ENCODE data around the gene MGLL. TPM values are rescaled to one million over a fixed set of nuclear protein-coding genes. Genes with fewer than 3 reads are reported as not detected.

MGLL gene
- total RNA-seq, 1 experiment from 2014 or later, result 0.94 TPM

DNA sequence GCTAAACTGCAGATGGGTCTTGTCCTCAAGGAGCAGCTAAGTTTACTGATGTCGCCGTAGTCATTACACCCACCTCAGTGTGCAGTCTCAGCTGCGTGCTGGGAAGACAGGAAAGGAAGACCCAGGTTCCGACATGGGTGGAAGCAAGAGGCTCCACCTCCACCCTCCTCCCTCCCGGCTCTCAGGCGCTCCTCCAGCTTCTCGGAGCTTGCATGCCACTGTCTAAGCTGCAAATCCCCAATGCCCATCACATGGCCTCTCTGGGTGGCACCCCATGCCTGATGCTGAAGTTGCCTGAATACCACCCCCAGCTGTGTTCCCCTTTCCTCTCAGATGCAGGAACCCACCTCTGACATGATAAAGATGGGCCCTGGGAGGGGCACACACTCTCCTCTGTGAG is 58.5 kb downstream of the MGLL start:
- no peaks in the 10 kb centered on the region for H3K27me3 Mint-ChIP-seq (ENCODE audit: low read depth)
- no peak for DNase-seq (ENCODE audit: low spot score)
- no peak for TF ChIP-seq FOXK1 (CRISPR knock-in tag; IDR thresholded peaks at IDR 0.05)
- no peak for TF ChIP-seq NFE2L1 (CRISPR knock-in tag; IDR thresholded peaks at IDR 0.05)
- TF ChIP-seq, protein P1, sequence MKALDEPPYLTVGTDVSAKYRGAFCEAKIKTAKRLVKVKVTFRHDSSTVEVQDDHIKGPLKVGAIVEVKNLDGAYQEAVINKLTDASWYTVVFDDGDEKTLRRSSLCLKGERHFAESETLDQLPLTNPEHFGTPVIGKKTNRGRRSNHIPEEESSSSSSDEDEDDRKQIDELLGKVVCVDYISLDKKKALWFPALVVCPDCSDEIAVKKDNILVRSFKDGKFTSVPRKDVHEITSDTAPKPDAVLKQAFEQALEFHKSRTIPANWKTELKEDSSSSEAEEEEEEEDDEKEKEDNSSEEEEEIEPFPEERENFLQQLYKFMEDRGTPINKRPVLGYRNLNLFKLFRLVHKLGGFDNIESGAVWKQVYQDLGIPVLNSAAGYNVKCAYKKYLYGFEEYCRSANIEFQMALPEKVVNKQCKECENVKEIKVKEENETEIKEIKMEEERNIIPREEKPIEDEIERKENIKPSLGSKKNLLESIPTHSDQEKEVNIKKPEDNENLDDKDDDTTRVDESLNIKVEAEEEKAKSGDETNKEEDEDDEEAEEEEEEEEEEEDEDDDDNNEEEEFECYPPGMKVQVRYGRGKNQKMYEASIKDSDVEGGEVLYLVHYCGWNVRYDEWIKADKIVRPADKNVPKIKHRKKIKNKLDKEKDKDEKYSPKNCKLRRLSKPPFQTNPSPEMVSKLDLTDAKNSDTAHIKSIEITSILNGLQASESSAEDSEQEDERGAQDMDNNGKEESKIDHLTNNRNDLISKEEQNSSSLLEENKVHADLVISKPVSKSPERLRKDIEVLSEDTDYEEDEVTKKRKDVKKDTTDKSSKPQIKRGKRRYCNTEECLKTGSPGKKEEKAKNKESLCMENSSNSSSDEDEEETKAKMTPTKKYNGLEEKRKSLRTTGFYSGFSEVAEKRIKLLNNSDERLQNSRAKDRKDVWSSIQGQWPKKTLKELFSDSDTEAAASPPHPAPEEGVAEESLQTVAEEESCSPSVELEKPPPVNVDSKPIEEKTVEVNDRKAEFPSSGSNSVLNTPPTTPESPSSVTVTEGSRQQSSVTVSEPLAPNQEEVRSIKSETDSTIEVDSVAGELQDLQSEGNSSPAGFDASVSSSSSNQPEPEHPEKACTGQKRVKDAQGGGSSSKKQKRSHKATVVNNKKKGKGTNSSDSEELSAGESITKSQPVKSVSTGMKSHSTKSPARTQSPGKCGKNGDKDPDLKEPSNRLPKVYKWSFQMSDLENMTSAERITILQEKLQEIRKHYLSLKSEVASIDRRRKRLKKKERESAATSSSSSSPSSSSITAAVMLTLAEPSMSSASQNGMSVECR (CRISPR knock-in tag; IDR thresholded peaks at IDR 0.05; ENCODE audit: borderline replicate concordance), result no peak
- TF ChIP-seq PRRX2 (CRISPR knock-in tag; IDR thresholded peaks at IDR 0.05), result no peak
- no peak for ATAC-seq
- H3K4me1 Mint-ChIP-seq, result peaks cover 2% of the 10 kb centered on the region; the same call in 1 of the 2 replicates
- H3K9me3 Mint-ChIP-seq, result no peaks in the 10 kb centered on the region
- H3K36me3 Mint-ChIP-seq, result no peaks in the 10 kb centered on the region
- H3K4me3 Mint-ChIP-seq, result no peak overlapping the region
- POLR2A ChIA-PET, result interaction anchor here (0.7 kb wide), 1 partner anchor 11 kb away, joined by 3 read pairs; no protein-coding TSS in a partner anchor
- no peak overlapping the region for H3K27ac Mint-ChIP-seq
- CTCF ChIA-PET, result interaction anchor here (0.6 to 1.9 kb wide), 2 partner anchors 68 to 84 kb away, joined by 3 to 6 read pairs; no protein-coding TSS in a partner anchor

DNA sequence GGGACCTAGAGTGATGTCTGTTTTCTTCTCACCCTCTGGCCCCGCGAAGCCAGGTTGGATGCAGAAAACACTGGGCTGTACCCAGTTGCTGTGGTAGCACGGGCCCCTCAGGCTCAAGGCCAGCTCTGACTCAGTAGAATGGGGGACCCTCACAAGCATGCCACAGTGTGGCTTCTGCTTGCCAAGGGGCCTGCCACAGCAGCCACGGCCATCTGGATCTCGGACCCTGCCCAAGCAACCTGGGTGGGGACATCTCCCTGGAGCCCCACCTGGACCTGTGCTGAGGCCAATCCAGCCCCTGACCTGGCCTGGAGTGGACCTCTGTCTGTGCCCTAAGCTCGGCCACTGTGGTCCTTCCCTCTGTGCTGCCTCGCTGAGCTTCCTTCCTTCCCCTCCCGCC is 59.0 kb downstream of the MGLL start:
- no peak for ATAC-seq
- peaks cover 2% of the 10 kb centered on the region; the same call in 1 of the 2 replicates for H3K4me1 Mint-ChIP-seq
- ChIA-PET CTCF (interaction anchor here (0.6 to 1.9 kb wide), 3 partner anchors 67 to 188 kb away, joined by 3 to 6 read pairs (median 3); no protein-coding TSS in a partner anchor), POLR2A (interaction anchor here (0.7 kb wide), 1 partner anchor 12 kb away, joined by 3 read pairs; no protein-coding TSS in a partner anchor)
- no peak overlapping the region for H3K27ac Mint-ChIP-seq
- TF ChIP-seq, protein P2, sequence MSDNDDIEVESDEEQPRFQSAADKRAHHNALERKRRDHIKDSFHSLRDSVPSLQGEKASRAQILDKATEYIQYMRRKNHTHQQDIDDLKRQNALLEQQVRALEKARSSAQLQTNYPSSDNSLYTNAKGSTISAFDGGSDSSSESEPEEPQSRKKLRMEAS (CRISPR knock-in tag; IDR thresholded peaks at IDR 0.05), result no peak
- TF ChIP-seq ZNF138 (CRISPR knock-in tag; conservative IDR thresholded peaks at IDR 0.05), result no peak
- no peak for TF ChIP-seq KAT7 (CRISPR knock-in tag; IDR thresholded peaks at IDR 0.05; ENCODE audit: borderline replicate concordance)
- TF ChIP-seq RELA (CRISPR knock-in tag; IDR thresholded peaks at IDR 0.05; ENCODE audit: borderline replicate concordance), result no peak
- no peak for TF ChIP-seq HMGA2 (CRISPR knock-in tag; IDR thresholded peaks at IDR 0.05)
- TF ChIP-seq ESRRA (CRISPR knock-in tag; IDR thresholded peaks at IDR 0.05; ENCODE audit: borderline replicate concordance), result no peak
- no peak for TF ChIP-seq ZNF671 (CRISPR knock-in tag; IDR thresholded peaks at IDR 0.05)
- TF ChIP-seq NR3C1 (CRISPR knock-in tag; conservative IDR thresholded peaks at IDR 0.05; ENCODE audit: low read depth), result no peak
- TF ChIP-seq, protein P3, sequence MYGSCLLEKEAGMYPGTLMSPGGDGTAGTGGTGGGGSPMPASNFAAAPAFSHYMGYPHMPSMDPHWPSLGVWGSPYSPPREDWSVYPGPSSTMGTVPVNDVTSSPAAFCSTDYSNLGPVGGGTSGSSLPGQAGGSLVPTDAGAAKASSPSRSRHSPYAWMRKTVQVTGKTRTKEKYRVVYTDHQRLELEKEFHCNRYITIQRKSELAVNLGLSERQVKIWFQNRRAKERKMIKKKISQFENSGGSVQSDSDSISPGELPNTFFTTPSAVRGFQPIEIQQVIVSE (CRISPR knock-in tag; IDR thresholded peaks at IDR 0.05; ENCODE audit: borderline replicate concordance), result no peak
- no peak for TF ChIP-seq ZBTB21 (CRISPR knock-in tag; IDR thresholded peaks at IDR 0.05; ENCODE audit: borderline replicate concordance)
- TF ChIP-seq GRHL2 (CRISPR knock-in tag; IDR thresholded peaks at IDR 0.05; ENCODE audit: insufficient replicate concordance, severe bottlenecking), result no peak
- TF ChIP-seq, protein P4, sequence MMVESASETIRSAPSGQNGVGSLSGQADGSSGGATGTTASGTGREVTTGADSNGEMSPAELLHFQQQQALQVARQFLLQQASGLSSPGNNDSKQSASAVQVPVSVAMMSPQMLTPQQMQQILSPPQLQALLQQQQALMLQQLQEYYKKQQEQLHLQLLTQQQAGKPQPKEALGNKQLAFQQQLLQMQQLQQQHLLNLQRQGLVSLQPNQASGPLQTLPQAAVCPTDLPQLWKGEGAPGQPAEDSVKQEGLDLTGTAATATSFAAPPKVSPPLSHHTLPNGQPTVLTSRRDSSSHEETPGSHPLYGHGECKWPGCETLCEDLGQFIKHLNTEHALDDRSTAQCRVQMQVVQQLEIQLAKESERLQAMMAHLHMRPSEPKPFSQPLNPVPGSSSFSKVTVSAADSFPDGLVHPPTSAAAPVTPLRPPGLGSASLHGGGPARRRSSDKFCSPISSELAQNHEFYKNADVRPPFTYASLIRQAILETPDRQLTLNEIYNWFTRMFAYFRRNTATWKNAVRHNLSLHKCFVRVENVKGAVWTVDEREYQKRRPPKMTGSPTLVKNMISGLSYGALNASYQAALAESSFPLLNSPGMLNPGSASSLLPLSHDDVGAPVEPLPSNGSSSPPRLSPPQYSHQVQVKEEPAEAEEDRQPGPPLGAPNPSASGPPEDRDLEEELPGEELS (CRISPR knock-in tag; IDR thresholded peaks at IDR 0.05), result no peak
- no peaks in the 10 kb centered on the region for H3K36me3 Mint-ChIP-seq
- H3K27me3 Mint-ChIP-seq (ENCODE audit: low read depth), result no peaks in the 10 kb centered on the region
- H3K9me3 Mint-ChIP-seq, result no peaks in the 10 kb centered on the region
- DNase-seq (ENCODE audit: low spot score), result no peak
- H3K4me3 Mint-ChIP-seq, result no peak overlapping the region
